HEK293 (cell line): ENCODE results near the gene WSCD2.

Source experiments
- CTCF ChIA-PET: fragments of 350-600 bp; formaldehyde crosslinking; extraction: SDS; loops from one replicate; lab custom pipeline; 2021; ENCODE audit warnings: antibody characterized with exemption; lab: Yijun Ruan, JAX
- POLR2A ChIA-PET: fragments of 300-600 bp; formaldehyde crosslinking; extraction: SDS; loops from one replicate; lab custom pipeline; 2020; ENCODE audit warnings: antibody characterized with exemption, inconsistent platforms; lab: Yijun Ruan, JAX
- H3K27ac ChIP-seq: fragments of 200-500 bp; sonication (Bioruptor generic); 2 replicates; pipeline ENCODE4 v1.5.1; 2014; ENCODE audit warnings: low read depth, low read length, control low read depth, inconsistent platforms; ENCODE audit errors: extremely low read depth
- H3K36me3 ChIP-seq, 2 experiments: fragments of 200-500 bp in 1 of 2; sonication (Bioruptor generic) in 1 of 2; 1 replicate in 1 of 2; 2 replicates in 1 of 2; pipeline ENCODE4 v1.5.1; 2014 to 2017; ENCODE audit warnings: inconsistent platforms in 2 of 2, low read length in 2 of 2; ENCODE audit not compliant: control insufficient read depth in 2 of 2, insufficient read depth in 1 of 2
- H3K4me1 ChIP-seq: fragments of 200-500 bp; sonication (Bioruptor generic); 2 replicates; pipeline ENCODE4 v1.5.1; 2014; ENCODE audit warnings: mild to moderate bottlenecking, low read length, inconsistent platforms; ENCODE audit not compliant: control insufficient read depth, insufficient read depth
- H3K4me3 ChIP-seq: 2 replicates; pipeline ENCODE4 v1.5.1; 2011; ENCODE audit warnings: low read depth, mild to moderate bottlenecking, control low read depth, low read length, moderate library complexity
- H3K9me3 ChIP-seq: fragments of 200-500 bp; sonication (Bioruptor generic); 2 replicates; pipeline ENCODE4 v1.5.1; 2014; ENCODE audit warnings: low read depth, low read length, inconsistent platforms; ENCODE audit not compliant: control insufficient read depth, insufficient read depth
- GLIS1 ChIP-seq: fragments of 450-650 bp; formaldehyde crosslinking; IDR thresholded peaks from 2 replicates; pipeline ENCODE4 v1.5.1; 2016; ENCODE audit warnings: missing biosample characterization, missing genetic modification characterization
- HOXC10 ChIP-seq: sonication (generic); formaldehyde crosslinking; IDR thresholded peaks from 2 replicates; pipeline ENCODE4 v1.8.1; 2023; ENCODE audit warnings: mild to moderate bottlenecking, missing genetic modification reagents
- INSM2 ChIP-seq: fragments of 450-650 bp; formaldehyde crosslinking; IDR thresholded peaks from 2 replicates; pipeline ENCODE4 v1.5.1; 2016; ENCODE audit warnings: missing biosample characterization, missing genetic modification characterization
- KLF8 ChIP-seq: fragments of 450-650 bp; formaldehyde crosslinking; IDR thresholded peaks from 2 replicates; pipeline ENCODE4 v1.5.1; 2016; ENCODE audit warnings: missing biosample characterization, missing genetic modification characterization
- MYNN ChIP-seq: fragments of 450-650 bp; formaldehyde crosslinking; IDR thresholded peaks from 2 replicates; pipeline ENCODE4 v1.5.1; 2016; ENCODE audit warnings: missing biosample characterization, missing genetic modification characterization, borderline replicate concordance
- PRDM1 ChIP-seq: fragments of 450-650 bp; formaldehyde crosslinking; IDR thresholded peaks from 2 replicates; pipeline ENCODE4; 2016; ENCODE audit warnings: missing biosample characterization, missing genetic modification characterization
- PRDM10 ChIP-seq: fragments of 450-650 bp; formaldehyde crosslinking; IDR thresholded peaks from 2 replicates; pipeline ENCODE4 v1.5.1; 2016; ENCODE audit warnings: missing biosample characterization, missing genetic modification characterization
- REPIN1 ChIP-seq: fragments of 450-650 bp; formaldehyde crosslinking; IDR thresholded peaks from 2 replicates; pipeline ENCODE4 v1.5.1; 2017; ENCODE audit warnings: missing biosample characterization, missing genetic modification characterization, low read depth
- SP3 ChIP-seq: fragments of 450-650 bp; formaldehyde crosslinking; IDR thresholded peaks from 2 replicates; pipeline ENCODE4 v1.5.1; 2016; ENCODE audit warnings: missing biosample characterization, missing genetic modification characterization
- SP7 ChIP-seq: fragments of 450-650 bp; formaldehyde crosslinking; IDR thresholded peaks from 2 replicates; pipeline ENCODE4 v1.5.1; 2016; ENCODE audit warnings: missing biosample characterization, missing genetic modification characterization
- ZBTB48 ChIP-seq: fragments of 450-650 bp; formaldehyde crosslinking; IDR thresholded peaks from 2 replicates; pipeline ENCODE4 v1.5.1; 2016; ENCODE audit warnings: missing biosample characterization, missing genetic modification characterization
- ZNF169 ChIP-seq: fragments of 450-650 bp; formaldehyde crosslinking; IDR thresholded peaks from 2 replicates; pipeline ENCODE4 v1.5.1; 2016; ENCODE audit warnings: missing biosample characterization, missing genetic modification characterization
- ZNF223 ChIP-seq: fragments of 450-650 bp; formaldehyde crosslinking; IDR thresholded peaks from 2 replicates; pipeline ENCODE4 v1.5.1; 2016; ENCODE audit warnings: missing biosample characterization, missing genetic modification characterization
- ZNF266 ChIP-seq: fragments of 450-650 bp; formaldehyde crosslinking; IDR thresholded peaks from 2 replicates; pipeline ENCODE4 v1.5.1; 2016; ENCODE audit warnings: missing biosample characterization, missing genetic modification characterization, low read depth
- ZNF335 ChIP-seq: fragments of 450-650 bp; formaldehyde crosslinking; conservative IDR thresholded peaks from 2 replicates; pipeline ENCODE4 v1.5.1; 2016; ENCODE audit warnings: missing biosample characterization, missing genetic modification characterization
- ZNF423 ChIP-seq: fragments of 450-650 bp; formaldehyde crosslinking; IDR thresholded peaks from 2 replicates; pipeline ENCODE4 v1.5.1; 2016; ENCODE audit warnings: missing biosample characterization, missing genetic modification characterization
- ZNF510 ChIP-seq: fragments of 450-650 bp; formaldehyde crosslinking; IDR thresholded peaks from 2 replicates; pipeline ENCODE4 v1.5.1; 2018; ENCODE audit warnings: mild to moderate bottlenecking, missing genetic modification characterization, missing biosample characterization; ENCODE audit not compliant: insufficient replicate concordance
- ZNF600 ChIP-seq: fragments of 450-650 bp; formaldehyde crosslinking; IDR thresholded peaks from 2 replicates; pipeline ENCODE4 v1.5.1; 2016; ENCODE audit warnings: missing biosample characterization, missing genetic modification characterization
- ZNF639 ChIP-seq: fragments of 450-650 bp; formaldehyde crosslinking; IDR thresholded peaks from 2 replicates; pipeline ENCODE4 v1.5.1; 2016; ENCODE audit warnings: missing biosample characterization, missing genetic modification characterization
- ZNF704 ChIP-seq: fragments of 450-650 bp; formaldehyde crosslinking; IDR thresholded peaks from 2 replicates; pipeline ENCODE4 v1.5.1; 2016; ENCODE audit warnings: missing biosample characterization, missing genetic modification characterization
- ZNF791 ChIP-seq: fragments of 450-650 bp; formaldehyde crosslinking; IDR thresholded peaks from 2 replicates; pipeline ENCODE4 v1.5.1; 2016; ENCODE audit warnings: missing biosample characterization, missing genetic modification characterization
- ZNF830 ChIP-seq: fragments of 450-650 bp; IDR thresholded peaks from 2 replicates; pipeline ENCODE4 v1.5.0; 2018; ENCODE audit warnings: missing biosample characterization, missing genetic modification characterization, low read depth, mild to moderate bottlenecking, moderate library complexity
- ZSCAN18 ChIP-seq: fragments of 450-650 bp; formaldehyde crosslinking; IDR thresholded peaks from 2 replicates; pipeline ENCODE4 v1.5.1; 2016; ENCODE audit warnings: missing biosample characterization, missing genetic modification characterization
- ZXDB ChIP-seq: fragments of 450-650 bp; formaldehyde crosslinking; IDR thresholded peaks from 2 replicates; pipeline ENCODE4 v1.5.1; 2016; ENCODE audit warnings: missing biosample characterization, missing genetic modification characterization
- TF ChIP-seq, protein P1 (sequence below): fragments of 450-650 bp; formaldehyde crosslinking; IDR thresholded peaks from 2 replicates; pipeline ENCODE4 v1.5.1; 2016; ENCODE audit warnings: missing biosample characterization, missing genetic modification characterization
- TF ChIP-seq, protein P2 (sequence below): sonication (generic); formaldehyde crosslinking; IDR thresholded peaks from 2 replicates; pipeline ENCODE4 v1.8.1; 2022; ENCODE audit warnings: mild to moderate bottlenecking, moderate library complexity, missing genetic modification reagents

Gene WSCD2

GRCh38 chr12:108295641-108296040 lies 166.6 kb downstream of the WSCD2 start:
- H3K36me3 ChIP-seq, result no peaks in the 10 kb centered on the region
- CTCF ChIA-PET, result interaction anchor here (0.6 to 0.7 kb wide), 2 partner anchors 119 to 185 kb away, joined by 3 read pairs; no protein-coding TSS in a partner anchor
- TF ChIP-seq ZNF169 (no peak), ZNF830 (tag by site-specific recombination) (no peak), PRDM10 (tag by site-specific recombination) (no peak), ZNF510 (tag by site-specific recombination) (no peak), GLIS1 (tag by site-specific recombination) (no peak), ZSCAN18 (no peak), SP3 (tag by site-specific recombination) (no peak), ZNF423 (tag by site-specific recombination) (no peak), MYNN (tag by site-specific recombination) (no peak), ZNF600 (tag by site-specific recombination) (no peak), HOXC10 (no peak), ZNF704 (tag by site-specific recombination) (no peak), ZNF266 (tag by site-specific recombination) (no peak), REPIN1 (tag by site-specific recombination) (no peak), ZNF223 (tag by site-specific recombination) (no peak), ZXDB (tag by site-specific recombination) (no peak)
- TF ChIP-seq, protein P1, sequence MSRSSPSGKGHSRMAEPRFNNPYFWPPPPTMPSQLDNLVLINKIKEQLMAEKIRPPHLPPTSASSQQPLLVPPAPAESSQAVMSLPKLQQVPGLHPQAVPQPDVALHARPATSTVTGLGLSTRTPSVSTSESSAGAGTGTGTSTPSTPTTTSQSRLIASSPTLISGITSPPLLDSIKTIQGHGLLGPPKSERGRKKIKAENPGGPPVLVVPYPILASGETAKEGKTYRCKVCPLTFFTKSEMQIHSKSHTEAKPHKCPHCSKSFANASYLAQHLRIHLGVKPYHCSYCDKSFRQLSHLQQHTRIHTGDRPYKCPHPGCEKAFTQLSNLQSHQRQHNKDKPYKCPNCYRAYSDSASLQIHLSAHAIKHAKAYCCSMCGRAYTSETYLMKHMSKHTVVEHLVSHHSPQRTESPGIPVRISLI, result no peak
- no peaks in the 10 kb centered on the region for H3K4me1 ChIP-seq
- no peak overlapping the region for H3K27ac ChIP-seq
- no peak overlapping the region for H3K4me3 ChIP-seq
- H3K9me3 ChIP-seq, result no peaks in the 10 kb centered on the region
- POLR2A ChIA-PET, result no interaction called here

- no peaks in the 10 kb centered on the region for H3K36me3 ChIP-seq
- ChIA-PET POLR2A (no interaction called here), CTCF (interaction anchor here (0.7 to 0.8 kb wide), 2 partner anchors 134 to 159 kb away, joined by 3 read pairs; no protein-coding TSS in a partner anchor)
- H3K9me3 ChIP-seq, result no peaks in the 10 kb centered on the region
- H3K27ac ChIP-seq, result no peak overlapping the region
- H3K4me3 ChIP-seq, result no peak overlapping the region
- no peaks in the 10 kb centered on the region for H3K4me1 ChIP-seq
- TF ChIP-seq ZNF335, result no peak
- no peak for TF ChIP-seq SP7 (tag by site-specific recombination)
- no peak for TF ChIP-seq KLF8 (tag by site-specific recombination)
- TF ChIP-seq, protein P2, sequence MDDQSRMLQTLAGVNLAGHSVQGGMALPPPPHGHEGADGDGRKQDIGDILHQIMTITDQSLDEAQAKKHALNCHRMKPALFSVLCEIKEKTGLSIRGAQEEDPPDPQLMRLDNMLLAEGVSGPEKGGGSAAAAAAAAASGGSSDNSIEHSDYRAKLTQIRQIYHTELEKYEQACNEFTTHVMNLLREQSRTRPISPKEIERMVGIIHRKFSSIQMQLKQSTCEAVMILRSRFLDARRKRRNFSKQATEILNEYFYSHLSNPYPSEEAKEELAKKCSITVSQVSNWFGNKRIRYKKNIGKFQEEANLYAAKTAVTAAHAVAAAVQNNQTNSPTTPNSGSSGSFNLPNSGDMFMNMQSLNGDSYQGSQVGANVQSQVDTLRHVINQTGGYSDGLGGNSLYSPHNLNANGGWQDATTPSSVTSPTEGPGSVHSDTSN (CRISPR knock-in tag), result no peak
- TF ChIP-seq ZBTB48 (tag by site-specific recombination), result no peak
- TF ChIP-seq ZNF791 (tag by site-specific recombination), result no peak
- no peak for TF ChIP-seq INSM2 (tag by site-specific recombination)
- TF ChIP-seq ZNF639 (tag by site-specific recombination), result no peak
- no peak for TF ChIP-seq PRDM1 (tag by site-specific recombination)
Observed at GRCh38 chr12:108296945-108297344, 167.9 kb downstream of the WSCD2 start.
